SK-N-MC (cell line): ENCODE data around the gene CDC25B.

Experiments
- DNase-seq: peaks from one replicate; pipeline ENCODE4 v3.0.0-alpha.2; 2011; ENCODE audit warnings: low read depth, low spot score
- H3K27ac ChIP-seq: fragments of 200-600 bp; sonication (generic); 2 replicates; pipeline ENCODE4 v1.5.1; 2016; ENCODE audit warnings: mixed run types
- H3K36me3 ChIP-seq: fragments of 200-600 bp; sonication (generic); 2 replicates; pipeline ENCODE4 v1.6.1; 2017; ENCODE audit warnings: antibody characterized with exemption, low read length, mixed read lengths; ENCODE audit not compliant: insufficient read depth
- H3K4me3 ChIP-seq: fragments of 200-600 bp; sonication (generic); 2 replicates; pipeline ENCODE4 v1.5.1; 2016
- H3K9ac ChIP-seq: fragments of 200-600 bp; sonication (generic); 2 replicates; pipeline ENCODE4 v1.8.0; 2017; ENCODE audit warnings: mixed run types, mixed read lengths; ENCODE audit not compliant: insufficient read length
- H3K9me3 ChIP-seq: fragments of 200-600 bp; sonication (generic); 2 replicates; pipeline ENCODE4 v1.6.1; 2017; ENCODE audit warnings: low read depth, mild to moderate bottlenecking, antibody characterized with exemption, low read length, moderate library complexity, mixed read lengths
- EZH2 ChIP-seq: fragments of 200-600 bp; sonication (generic); IDR thresholded peaks from one replicate; pipeline ENCODE4 v1.6.1; 2017; ENCODE audit warnings: antibody characterized with exemption
- FOXP2 ChIP-seq: optimal IDR thresholded peaks from 2 replicates; pipeline ENCODE3; 2011; ENCODE audit warnings: mild to moderate bottlenecking, moderate library complexity; ENCODE audit not compliant: insufficient read depth; ENCODE audit errors: extremely low read length, control extremely low read depth
- POLR2AphosphoS5 ChIP-seq: IDR thresholded peaks from 2 replicates; pipeline ENCODE4 v1.6.1; 2012; ENCODE audit warnings: mild to moderate bottlenecking, low read depth, low read length, borderline replicate concordance

The CDC25B gene

GRCh38 chr20:3759884-3760283 lies 36.2 kb upstream of the CDC25B start:
- DNase-seq = no peak
- TF ChIP-seq EZH2 (no peak), POLR2AphosphoS5 (no peak), FOXP2 (no peak)
- Histone ChIP-seq H3K9me3 (no peaks in the 10 kb centered on the region), H3K4me3 (no peak overlapping the region), H3K36me3 (peaks cover 40% of the 10 kb centered on the region), H3K27ac (no peak overlapping the region), H3K9ac (no peak overlapping the region)

- Histone ChIP-seq H3K4me3 (no peak overlapping the region), H3K9ac (no peak overlapping the region), H3K36me3 (peaks cover 33% of the 10 kb centered on the region), H3K9me3 (no peaks in the 10 kb centered on the region), H3K27ac (0 out of 2 replicates have a peak overlapping the region, but pooled peaks have one; percentile 54)
- DNase-seq = no peak
- no peak for TF ChIP-seq EZH2
- TF ChIP-seq FOXP2 = no peak
- TF ChIP-seq POLR2AphosphoS5 = no peak
Measured at GRCh38 chr20:3760655-3761348, 35.3 kb upstream of the CDC25B start.

GRCh38 chr20:3763671-3764601 lies 32.2 kb upstream of the CDC25B start:
- TF ChIP-seq FOXP2 = no peak
- no peak for TF ChIP-seq EZH2
- no peak for TF ChIP-seq POLR2AphosphoS5
- Histone ChIP-seq H3K36me3 (peaks cover 6% of the 10 kb centered on the region; the same call in 1 of the 2 replicates), H3K4me3 (no peak overlapping the region), H3K9ac (no peak overlapping the region), H3K27ac (no peak overlapping the region), H3K9me3 (no peaks in the 10 kb centered on the region)
- DNase-seq = no peak

DNA sequence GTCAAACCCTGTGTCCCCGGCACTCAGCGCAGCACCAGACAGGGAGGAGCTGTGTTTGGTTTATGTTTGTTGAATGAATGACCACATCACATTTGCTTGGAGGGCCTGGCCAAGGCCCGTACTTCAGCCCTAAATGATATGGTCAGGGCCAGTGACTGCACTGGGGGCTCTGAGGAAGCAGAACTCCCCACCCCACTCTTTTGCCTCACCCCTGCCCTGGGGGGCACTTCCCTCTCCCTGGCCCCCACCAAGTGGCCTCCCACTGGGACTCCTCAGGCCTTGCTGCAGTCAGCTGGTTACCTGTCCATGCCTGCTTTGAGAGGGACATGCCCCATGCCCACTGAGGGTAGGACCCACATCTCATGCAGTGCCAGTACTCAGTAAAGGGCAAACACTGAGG lies 31.5 kb upstream of the CDC25B start:
- H3K9me3 ChIP-seq = no peaks in the 10 kb centered on the region
- peaks cover 5% of the 10 kb centered on the region; the same call in 1 of the 2 replicates for H3K36me3 ChIP-seq
- H3K4me3 ChIP-seq = no peak overlapping the region
- TF ChIP-seq FOXP2 = no peak
- no peak for TF ChIP-seq POLR2AphosphoS5
- no peak for TF ChIP-seq EZH2
- no peak for DNase-seq
- H3K9ac ChIP-seq = no peak overlapping the region
- H3K27ac ChIP-seq = no peak overlapping the region

GRCh38 chr20:3765171-3765882 lies 30.8 kb upstream of the CDC25B start:
- Histone ChIP-seq H3K9ac (peak overlapping the region; percentile 86), H3K9me3 (no peaks in the 10 kb centered on the region), H3K4me3 (peak overlapping the region; percentile 97; the same call in 1 of the 2 replicates), H3K36me3 (peaks cover 5% of the 10 kb centered on the region; the same call in 1 of the 2 replicates), H3K27ac (no peak overlapping the region)
- no peak for DNase-seq
- TF ChIP-seq POLR2AphosphoS5 (no peak), FOXP2 (no peak), EZH2 (no peak)

DNA sequence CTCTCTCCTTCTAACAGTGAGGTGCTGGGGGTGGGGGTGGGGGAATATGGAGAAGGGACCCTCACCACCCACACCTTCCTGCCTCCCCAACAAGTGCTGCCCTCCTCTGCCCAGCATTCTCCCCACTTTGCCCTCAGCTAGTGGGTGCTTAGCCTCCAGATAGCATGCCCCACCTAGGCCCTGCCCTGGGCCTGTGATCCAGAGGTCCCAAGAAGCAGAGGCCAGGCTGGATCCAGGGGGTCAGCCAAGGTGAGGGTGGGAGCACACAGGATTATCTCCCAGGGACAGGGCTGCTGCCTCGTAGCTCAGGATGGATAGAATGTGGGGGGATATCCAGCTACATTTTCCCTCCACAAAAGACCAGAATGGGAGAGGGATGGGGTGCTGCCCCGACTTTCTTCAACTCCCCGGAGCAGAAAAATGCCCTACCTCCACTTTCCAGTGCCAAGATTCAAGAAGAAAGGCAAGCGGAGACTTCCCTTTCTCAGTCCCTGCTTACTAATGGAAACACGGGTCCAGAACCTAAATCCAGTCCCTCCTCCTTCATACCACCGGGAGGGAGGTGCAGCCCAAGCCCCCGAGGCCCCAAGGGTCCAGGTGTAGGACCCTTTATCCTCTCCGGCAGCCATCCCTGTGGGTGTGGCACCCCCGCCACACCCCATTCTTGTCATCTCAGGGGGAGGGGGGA lies 29.5 kb upstream of the CDC25B start:
- no peak for DNase-seq
- Histone ChIP-seq H3K36me3 (peaks cover 4% of the 10 kb centered on the region; the same call in 1 of the 2 replicates), H3K9me3 (no peaks in the 10 kb centered on the region), H3K9ac (peak overlapping the region; percentile 86), H3K4me3 (peak overlapping the region; percentile 97), H3K27ac (no peak overlapping the region)
- no peak for TF ChIP-seq POLR2AphosphoS5
- no peak for TF ChIP-seq FOXP2
- no peak for TF ChIP-seq EZH2

- Histone ChIP-seq H3K4me3 (peak overlapping the region; percentile 97), H3K9ac (peak overlapping the region; percentile 86), H3K9me3 (no peaks in the 10 kb centered on the region), H3K36me3 (no peaks in the 10 kb centered on the region; the same call in 1 of the 2 replicates), H3K27ac (no peak overlapping the region)
- TF ChIP-seq EZH2 (no peak), FOXP2 (no peak), POLR2AphosphoS5 (no peak)
- DNase-seq = no peak
Measured at GRCh38 chr20:3767110-3767426, 29.0 kb upstream of the CDC25B start.
